Activated T-helper 2 cell treated with anti-CD3 and anti-CD28 coated beads, Interferon-gamma antibody, Interleukin-2, Interleukin-4, amounts not matched to agents 10 μg/mL and 5 μg/mL and 100 μg/mL, durations not matched to agents 14 hours and 24 hours and 36 hours (primary cell): ENCODE measurements around the gene BRD1. TPM values are rescaled to one million over a fixed set of nuclear protein-coding genes. Genes with fewer than 3 reads are reported as not detected.

Experiments
- DNase-seq: peaks from one replicate; pipeline ENCODE4 v3.0.0; 2021; ENCODE audit warnings: low spot score
- H3K27ac Mint-ChIP-seq: one replicate; pipeline ENCODE4 v1.8.0; 2021; ENCODE audit warnings: mixed read lengths
- H3K27me3 Mint-ChIP-seq: one replicate; pipeline ENCODE4 v1.8.0; 2021; ENCODE audit warnings: low read depth, mixed read lengths
- H3K36me3 Mint-ChIP-seq: one replicate; pipeline ENCODE4 v1.8.0; 2021; ENCODE audit warnings: low read depth, mixed read lengths
- H3K4me1 Mint-ChIP-seq: one replicate; pipeline ENCODE4 v1.8.0; 2021; ENCODE audit warnings: low read depth, mixed read lengths
- H3K4me3 Mint-ChIP-seq: one replicate; pipeline ENCODE4 v1.8.0; 2021; ENCODE audit warnings: low read depth, mild to moderate bottlenecking, moderate library complexity, mixed read lengths
- H3K9me3 Mint-ChIP-seq: one replicate; pipeline ENCODE4 v1.8.0; 2021; ENCODE audit warnings: mixed read lengths
- intact Hi-C: fragments of 100-400 bp; cut with micrococcal nuclease; formaldehyde crosslinking; loops from one replicate; pipeline ENCODE4 v1.15.1; 2023
- total RNA-seq: library from RNA; stranded (reverse); gene quantifications from 2 replicates; pipeline ENCODE4 v1.2.3, GENCODE V29; 2022

BRD1 gene
- total RNA-seq, 1 donor from 2014 or later: 41.3 TPM

DNA sequence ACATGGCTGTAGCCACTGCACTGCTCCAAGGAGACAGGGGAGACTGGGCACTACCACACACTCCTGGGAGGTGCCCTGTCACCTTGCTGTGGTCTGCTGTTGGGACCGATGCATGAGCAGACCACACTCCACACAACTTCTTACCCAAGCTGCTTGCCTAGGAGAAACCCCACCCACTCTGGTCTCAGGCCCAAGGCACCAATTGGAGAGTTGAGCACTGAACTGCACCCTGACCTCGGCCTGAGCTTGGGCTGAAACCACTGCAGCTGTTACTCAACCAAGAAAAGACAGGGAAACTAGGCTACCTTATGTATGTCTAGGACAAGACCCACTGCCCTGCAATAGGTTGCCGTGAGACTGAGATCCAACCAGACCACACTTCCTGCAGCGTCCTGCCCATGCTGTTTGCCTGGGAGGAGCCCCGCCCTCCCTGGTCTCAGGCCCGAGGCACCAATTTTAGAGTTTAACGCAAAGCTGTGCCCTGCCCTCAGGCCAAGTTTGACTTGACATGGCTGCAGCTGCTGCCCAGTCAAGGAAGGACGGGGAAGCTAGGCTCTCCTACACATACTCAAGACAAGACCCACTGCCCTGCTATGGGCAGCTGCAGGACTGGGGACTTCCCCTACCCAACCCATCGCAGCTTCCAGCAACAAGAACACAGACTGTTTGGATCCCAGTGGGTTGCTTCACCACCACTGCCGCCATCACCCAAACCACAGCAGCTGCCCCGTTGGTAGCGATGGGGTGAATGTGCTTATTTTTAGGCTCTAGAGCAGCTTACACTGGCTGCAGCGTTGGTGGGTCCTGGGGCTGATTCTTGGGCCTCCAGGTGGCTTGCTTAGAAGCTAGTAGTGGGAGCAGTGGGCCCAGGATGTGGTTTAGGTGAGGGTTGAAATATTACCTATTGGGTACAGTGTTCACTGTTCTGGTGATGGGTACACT lies 66.8 kb downstream of the BRD1 start:
- H3K4me1 Mint-ChIP-seq: peaks cover 17% of the 10 kb centered on the region
- no peaks in the 10 kb centered on the region for H3K9me3 Mint-ChIP-seq
- no peaks in the 10 kb centered on the region for H3K36me3 Mint-ChIP-seq
- H3K4me3 Mint-ChIP-seq: no peak overlapping the region
- no peak overlapping the region for H3K27ac Mint-ChIP-seq
- intact Hi-C loops: no loop called here
- H3K27me3 Mint-ChIP-seq: no peaks in the 10 kb centered on the region
- no peak for DNase-seq

DNA sequence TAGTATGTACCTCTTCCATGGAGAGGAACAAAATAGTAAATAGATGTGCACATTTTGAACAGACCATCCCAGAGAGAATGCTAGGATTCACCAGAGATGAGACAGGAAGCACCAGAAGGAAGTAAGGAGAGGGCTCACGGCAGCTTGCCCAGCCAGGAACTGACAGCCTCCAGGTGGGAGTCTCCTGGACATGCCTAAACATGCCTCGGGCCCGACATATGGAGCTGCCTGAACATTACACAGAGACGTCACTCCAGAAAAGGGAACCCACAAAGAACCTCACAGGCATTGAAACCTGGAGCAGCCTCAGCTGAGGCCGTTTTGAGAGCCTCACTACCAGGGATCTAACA lies 67.4 kb downstream of the BRD1 start:
- Mint-ChIP-seq H3K27me3 (no peaks in the 10 kb centered on the region), H3K9me3 (no peaks in the 10 kb centered on the region), H3K4me1 (peaks cover 17% of the 10 kb centered on the region), H3K4me3 (no peak overlapping the region), H3K27ac (no peak overlapping the region), H3K36me3 (no peaks in the 10 kb centered on the region)
- no peak for DNase-seq
- intact Hi-C loops: no loop called here

DNA sequence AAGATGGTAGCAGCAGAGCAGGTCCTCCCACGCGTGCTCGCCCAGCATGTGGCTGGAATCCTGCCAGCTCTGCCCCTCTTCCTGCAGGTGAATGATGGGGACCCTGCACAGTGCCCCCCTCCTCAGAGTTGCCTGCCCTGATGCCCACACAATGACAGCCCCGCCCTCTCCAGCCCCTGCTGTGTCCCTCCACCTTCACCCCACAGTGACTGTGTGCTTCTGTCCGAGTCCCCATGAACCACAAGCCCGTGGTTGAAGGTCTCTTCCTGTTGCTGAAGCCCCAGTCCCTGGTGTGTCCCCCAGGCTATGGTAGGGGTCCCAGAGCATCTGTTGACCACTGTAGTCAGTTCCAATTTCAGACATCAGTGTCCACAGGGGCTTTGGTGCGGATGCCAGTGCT lies 71.0 kb downstream of the BRD1 start:
- no peak for DNase-seq
- H3K9me3 Mint-ChIP-seq: no peaks in the 10 kb centered on the region
- H3K27me3 Mint-ChIP-seq: no peaks in the 10 kb centered on the region
- intact Hi-C loops: no loop called here
- H3K36me3 Mint-ChIP-seq: no peaks in the 10 kb centered on the region
- no peak overlapping the region for H3K4me3 Mint-ChIP-seq
- peaks cover 13% of the 10 kb centered on the region for H3K4me1 Mint-ChIP-seq
- H3K27ac Mint-ChIP-seq: no peak overlapping the region

DNA sequence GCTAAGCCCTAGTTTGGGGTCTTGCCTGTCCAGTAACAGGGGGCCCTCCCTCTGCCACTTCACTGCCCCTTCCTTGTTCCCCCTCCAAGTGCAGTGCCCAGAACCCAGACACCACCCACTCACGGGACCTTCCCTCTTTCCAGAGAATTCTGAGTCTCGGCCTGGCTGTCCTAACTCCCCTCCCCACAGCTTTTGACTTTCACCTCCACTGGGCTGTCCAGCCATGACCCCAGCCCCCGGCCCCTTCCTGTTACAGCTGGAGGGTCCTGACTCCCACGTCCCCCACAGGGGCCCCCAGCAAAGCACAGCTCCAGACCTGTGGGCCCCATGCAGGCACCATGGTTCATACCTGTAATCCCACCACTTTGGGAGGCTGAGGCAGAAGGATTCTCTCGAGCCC lies 71.5 kb downstream of the BRD1 start:
- Mint-ChIP-seq H3K36me3 (no peaks in the 10 kb centered on the region), H3K4me3 (no peak overlapping the region), H3K27ac (no peak overlapping the region), H3K9me3 (no peaks in the 10 kb centered on the region), H3K4me1 (peaks cover 11% of the 10 kb centered on the region), H3K27me3 (no peaks in the 10 kb centered on the region)
- DNase-seq: no peak
- intact Hi-C loops: no loop called here

DNA sequence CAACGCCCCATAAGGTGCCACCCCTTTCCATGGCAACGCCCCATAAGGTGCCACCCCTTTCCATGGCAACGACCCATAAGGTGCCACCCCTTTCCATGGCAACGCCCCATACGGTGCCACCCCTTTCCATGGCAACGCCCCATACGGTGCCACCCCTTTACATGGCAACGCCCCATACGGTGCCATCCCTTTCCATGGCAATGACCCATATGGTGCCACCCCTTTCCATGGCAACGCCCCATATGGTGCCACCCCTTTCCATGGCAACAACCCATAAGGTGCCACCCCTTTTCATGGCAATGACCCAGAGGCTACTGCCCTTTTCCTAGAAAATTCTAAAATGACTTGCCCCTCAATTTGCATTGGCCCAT lies 72.1 kb downstream of the BRD1 start:
- no peaks in the 10 kb centered on the region for H3K27me3 Mint-ChIP-seq
- H3K36me3 Mint-ChIP-seq: no peaks in the 10 kb centered on the region
- H3K4me3 Mint-ChIP-seq: no peak overlapping the region
- intact Hi-C loops: no loop called here
- no peak for DNase-seq
- peaks cover 6% of the 10 kb centered on the region for H3K4me1 Mint-ChIP-seq
- no peaks in the 10 kb centered on the region for H3K9me3 Mint-ChIP-seq
- H3K27ac Mint-ChIP-seq: no peak overlapping the region

DNA sequence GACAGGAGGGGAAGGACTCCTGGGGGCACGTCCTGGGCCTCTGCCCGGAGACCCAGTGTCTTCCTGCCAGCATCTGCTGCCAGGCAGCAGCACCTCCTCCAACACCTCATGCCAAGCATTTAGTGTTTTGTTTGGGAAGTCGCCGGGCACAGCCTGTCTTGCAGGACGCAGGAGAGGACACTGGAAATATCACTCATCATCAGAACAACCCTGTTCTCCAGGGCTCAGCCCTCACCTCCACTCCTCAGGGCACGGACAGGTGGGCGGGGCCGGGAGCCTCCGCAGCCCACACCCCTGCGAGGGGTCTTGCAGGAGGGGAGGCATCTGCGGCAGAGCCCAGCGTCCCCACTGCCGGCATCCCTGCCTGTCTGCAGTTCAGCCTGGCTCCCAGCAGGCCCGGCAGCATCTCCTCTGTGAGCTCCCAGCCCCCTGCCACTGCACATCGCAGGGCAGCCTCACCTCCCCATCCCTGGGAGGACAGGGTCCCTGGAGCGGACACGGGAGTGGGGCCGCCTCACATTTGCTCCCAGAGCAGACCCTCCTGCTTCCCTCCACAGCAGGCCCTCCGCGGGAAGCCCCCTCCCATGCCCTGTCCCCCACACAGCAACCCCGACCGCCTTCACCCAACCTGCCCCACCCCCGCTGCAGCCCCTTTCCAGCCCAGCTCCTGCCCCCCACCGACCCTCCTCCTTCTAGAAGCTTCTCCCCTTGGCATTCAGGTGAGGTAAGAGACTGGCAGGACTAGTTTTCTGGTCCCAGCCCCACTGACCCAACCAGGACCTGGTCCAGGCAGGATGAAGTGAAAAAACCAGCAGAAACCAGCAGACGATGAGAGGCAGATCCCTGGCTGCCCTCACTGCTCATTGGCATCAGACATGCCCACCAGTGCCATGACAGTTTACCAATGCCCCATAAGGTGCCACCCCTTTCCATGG lies 72.7 kb downstream of the BRD1 start:
- intact Hi-C loops: no loop called here
- Mint-ChIP-seq H3K4me1 (no peaks in the 10 kb centered on the region), H3K9me3 (no peaks in the 10 kb centered on the region), H3K27me3 (no peaks in the 10 kb centered on the region), H3K27ac (no peak overlapping the region), H3K36me3 (no peaks in the 10 kb centered on the region), H3K4me3 (no peak overlapping the region)
- no peak for DNase-seq

DNA sequence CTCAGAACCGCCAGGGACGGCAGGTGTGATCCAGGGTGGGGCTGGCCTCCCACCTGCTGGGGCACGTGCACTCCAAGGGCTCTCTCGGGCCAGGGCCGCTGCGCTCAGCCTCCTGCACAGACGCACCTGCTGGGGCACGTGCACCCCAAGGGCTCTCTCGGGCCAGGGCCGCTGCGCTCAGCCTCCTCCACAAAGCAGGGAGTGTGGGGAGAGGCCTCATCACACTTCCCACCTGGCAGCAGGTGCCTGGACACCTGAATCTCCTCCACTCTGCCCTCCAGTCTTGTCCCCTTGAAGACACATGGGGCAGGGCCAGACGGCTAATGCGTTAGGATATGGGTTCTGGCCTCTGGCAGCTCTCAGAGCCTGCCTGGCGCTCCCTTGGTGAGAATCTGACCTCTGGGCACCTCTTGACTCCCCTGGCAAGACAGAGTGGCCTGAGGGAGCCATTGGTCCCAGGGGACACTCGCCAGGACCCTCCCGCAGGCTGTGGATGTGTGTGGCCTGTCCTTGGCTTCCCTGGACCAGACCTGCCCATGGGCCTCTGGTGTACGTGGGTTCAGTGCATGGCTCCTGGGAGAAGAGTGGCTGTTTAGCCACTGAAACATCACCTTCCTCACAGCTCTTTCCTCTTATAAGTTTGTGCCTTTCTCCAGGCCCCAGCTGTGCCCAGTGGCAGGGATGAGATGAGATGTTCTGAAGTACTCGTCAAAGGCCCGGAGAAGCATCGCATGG lies 73.5 kb downstream of the BRD1 start:
- Mint-ChIP-seq H3K4me1 (no peaks in the 10 kb centered on the region), H3K27me3 (no peaks in the 10 kb centered on the region), H3K9me3 (no peaks in the 10 kb centered on the region), H3K27ac (no peak overlapping the region), H3K36me3 (no peaks in the 10 kb centered on the region), H3K4me3 (no peak overlapping the region)
- intact Hi-C loops: no loop called here
- DNase-seq: no peak

DNA sequence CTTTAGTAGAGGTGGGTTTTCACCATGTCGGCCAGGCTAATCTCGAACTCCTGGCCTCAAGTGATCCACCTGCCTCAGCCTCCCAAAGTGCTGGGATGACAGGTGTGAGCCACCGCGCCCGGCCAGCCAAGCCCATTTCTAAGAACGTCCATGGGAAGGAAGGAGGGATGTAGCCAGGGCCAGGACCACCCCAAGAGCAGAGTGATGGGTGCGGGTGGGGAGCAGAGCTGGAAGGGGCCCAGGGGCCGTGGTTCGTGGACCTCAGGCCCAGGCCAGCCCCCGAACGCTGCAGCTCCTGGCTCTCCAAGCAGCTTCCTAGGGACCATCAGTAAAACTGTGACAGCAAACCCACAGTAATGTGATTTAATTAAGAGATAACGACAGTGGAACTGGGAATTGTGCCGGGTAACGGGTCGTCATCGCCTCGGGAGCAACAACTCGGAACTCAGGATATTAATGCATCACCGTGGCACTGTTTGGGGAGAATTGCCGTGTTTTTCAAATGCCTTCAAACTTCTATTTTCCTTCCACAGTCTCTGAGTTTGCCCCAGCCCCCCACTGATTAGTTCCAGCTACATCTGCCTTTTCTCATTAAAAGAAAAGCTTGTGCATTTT lies 74.3 kb downstream of the BRD1 start:
- no peak overlapping the region for H3K4me3 Mint-ChIP-seq
- DNase-seq: no peak
- intact Hi-C loops: no loop called here
- H3K36me3 Mint-ChIP-seq: no peaks in the 10 kb centered on the region
- H3K9me3 Mint-ChIP-seq: no peaks in the 10 kb centered on the region
- H3K27me3 Mint-ChIP-seq: no peaks in the 10 kb centered on the region
- H3K4me1 Mint-ChIP-seq: no peaks in the 10 kb centered on the region
- no peak overlapping the region for H3K27ac Mint-ChIP-seq

DNA sequence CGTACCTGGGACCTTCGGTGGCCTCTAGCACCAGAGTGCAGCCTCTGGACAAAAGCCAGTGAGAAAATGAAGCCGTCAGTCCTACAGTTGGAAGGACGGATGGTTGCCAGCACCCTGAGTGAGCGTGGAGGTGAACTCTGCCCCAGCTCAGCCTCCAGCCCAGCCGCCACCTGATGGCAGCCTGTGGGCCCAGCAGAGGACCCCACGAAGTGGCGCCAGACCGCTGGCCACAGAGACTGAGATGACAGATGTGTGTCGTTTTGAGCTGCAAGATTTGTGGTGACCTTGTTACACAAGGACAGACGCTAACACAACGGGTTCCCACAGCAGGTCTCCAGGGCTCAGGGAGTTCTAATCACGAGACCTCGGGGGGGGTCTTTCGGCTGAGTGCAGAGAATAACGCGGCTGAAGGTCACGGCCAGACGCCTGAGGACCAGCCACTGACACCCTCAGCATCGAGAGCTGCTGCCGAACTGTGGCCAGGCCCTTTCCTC lies 75.0 kb downstream of the BRD1 start:
- DNase-seq: no peak
- H3K4me1 Mint-ChIP-seq: no peaks in the 10 kb centered on the region
- H3K36me3 Mint-ChIP-seq: no peaks in the 10 kb centered on the region
- H3K27ac Mint-ChIP-seq: no peak overlapping the region
- intact Hi-C loops: no loop called here
- H3K27me3 Mint-ChIP-seq: no peaks in the 10 kb centered on the region
- H3K4me3 Mint-ChIP-seq: no peak overlapping the region
- H3K9me3 Mint-ChIP-seq: peaks cover 5% of the 10 kb centered on the region

DNA sequence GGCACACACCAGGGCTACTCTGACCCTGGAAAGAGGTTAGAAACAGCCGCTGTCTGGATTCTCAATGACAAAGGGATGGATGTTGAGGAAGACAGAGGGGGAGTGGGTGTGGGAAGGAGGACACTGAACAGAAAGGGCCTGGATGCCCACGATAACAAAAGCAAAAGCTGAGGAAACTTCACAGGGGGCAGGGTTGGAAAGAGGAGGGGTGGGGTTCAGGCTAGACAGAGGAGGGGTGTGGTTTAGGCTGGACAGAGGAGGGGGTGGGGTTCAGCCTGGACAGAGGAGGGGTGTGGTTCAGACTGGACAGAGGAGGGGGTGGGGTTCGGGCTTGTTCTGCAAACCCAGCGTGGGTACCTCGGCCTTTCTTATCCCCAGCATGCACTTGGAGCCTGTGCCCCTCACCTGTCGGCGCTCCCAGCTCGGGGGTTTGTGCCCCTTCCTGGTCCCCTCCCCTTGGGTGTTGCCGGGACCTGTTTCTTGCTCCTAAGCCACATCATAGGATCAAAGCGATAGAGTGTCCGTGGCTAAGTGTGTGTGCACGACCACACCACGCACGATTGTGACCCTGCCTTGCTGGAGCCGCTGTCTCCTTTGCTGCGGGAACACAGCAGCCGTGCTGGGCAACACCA lies 75.6 kb downstream of the BRD1 start:
- Mint-ChIP-seq H3K9me3 (peaks cover 9% of the 10 kb centered on the region), H3K36me3 (no peaks in the 10 kb centered on the region), H3K4me1 (no peaks in the 10 kb centered on the region), H3K27ac (no peak overlapping the region), H3K27me3 (no peaks in the 10 kb centered on the region), H3K4me3 (no peak overlapping the region)
- intact Hi-C loops: no loop called here
- no peak for DNase-seq

DNA sequence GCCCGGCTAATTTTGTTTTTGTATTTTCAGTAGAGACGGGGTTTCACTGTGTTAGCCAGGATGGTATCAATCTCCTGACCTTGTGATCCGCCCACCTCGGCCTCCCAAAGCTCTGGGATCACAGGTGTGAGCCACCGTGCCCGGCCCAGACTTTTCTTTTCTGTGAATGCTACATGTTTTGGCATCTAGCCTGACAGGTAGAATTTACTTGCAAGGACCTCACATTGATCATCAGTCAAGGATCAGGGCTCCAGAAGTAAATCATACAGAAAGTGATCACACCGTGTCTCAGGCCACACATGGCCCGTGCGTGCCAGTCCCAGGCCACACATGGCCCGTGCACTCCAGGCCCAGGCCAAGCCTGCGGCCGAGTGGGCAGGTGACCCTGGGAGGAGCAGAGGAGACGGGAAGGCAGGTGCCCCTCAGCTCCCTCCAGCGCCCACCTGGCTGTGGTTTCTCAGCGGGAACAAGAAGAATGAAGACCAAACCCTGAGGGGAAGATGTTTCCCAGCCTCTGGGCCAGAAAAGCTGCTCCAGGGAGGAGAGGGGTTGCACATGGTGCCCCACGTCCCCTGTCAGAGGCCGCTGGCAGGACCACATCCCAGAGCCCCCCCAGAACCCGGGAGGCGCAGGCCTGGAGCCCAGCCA lies 76.2 kb downstream of the BRD1 start:
- intact Hi-C loops: no loop called here
- H3K9me3 Mint-ChIP-seq: peaks cover 15% of the 10 kb centered on the region
- H3K4me3 Mint-ChIP-seq: no peak overlapping the region
- DNase-seq: no peak
- no peaks in the 10 kb centered on the region for H3K4me1 Mint-ChIP-seq
- H3K27ac Mint-ChIP-seq: no peak overlapping the region
- peaks cover 1% of the 10 kb centered on the region for H3K27me3 Mint-ChIP-seq
- H3K36me3 Mint-ChIP-seq: no peaks in the 10 kb centered on the region
